CD4-positive, alpha-beta T cell treated with Interleukin-15 for 4 hours (primary cell): ENCODE measurements around the gene ARMC12.
A peak's percentile ranks its signal among the peaks of the same experiment; 100 is the strongest.
"Not testable (repeated sequence)": the region's sequence is repeated elsewhere in the genome, so short reads cannot be mapped to it uniquely, and the experiment has no call there.

Experiments used
- DNase-seq: peaks from one replicate; pipeline ENCODE4 v3.0.0-alpha.2; 2020; ENCODE audit warnings: low spot score

ARMC12 gene

GRCh38 chr6:35736982-35737412, at the start of gene ARMC12:
ARMC12 (plus strand) TSS chr6:35737032; CDS start chr6:35737109, 77 bp downstream.
- no peak for DNase-seq

- peak; percentile 47 for DNase-seq
These were observed 48.9 kb upstream of the ARMC12 start for GRCh38 chr6:35687658-35688604.

GRCh38 chr6:35688605-35689322, 48.1 kb upstream of the ARMC12 start, which contains the start of gene FKBP5:
FKBP5 (minus strand) TSS chr6:35688915; CDS start chr6:35642824, 46,091 bp downstream.
- DNase-seq, result peak; percentile 84

- not testable (repeated sequence) for DNase-seq
These were observed 46.8 kb upstream of the ARMC12 start for GRCh38 chr6:35690006-35690405.

- no peak for DNase-seq
These were observed 46.3 kb upstream of the ARMC12 start for GRCh38 chr6:35690484-35690883.

GRCh38 chr6:35691027-35691824, 45.6 kb upstream of the ARMC12 start:
- no peak for DNase-seq

- no peak for DNase-seq
These were observed 42.4 kb upstream of the ARMC12 start for GRCh38 chr6:35694462-35694861.

GRCh38 chr6:35698430-35698829, 38.4 kb upstream of the ARMC12 start:
- DNase-seq, result not testable (repeated sequence)

- no peak for DNase-seq
These were observed 38.0 kb upstream of the ARMC12 start for GRCh38 chr6:35698858-35699257.

- DNase-seq, result no peak
These were observed 33.3 kb upstream of the ARMC12 start for GRCh38 chr6:35703554-35703953.

GRCh38 chr6:35706468-35706867, 30.4 kb upstream of the ARMC12 start:
- DNase-seq, result no peak

- no peak for DNase-seq
These were observed 29.0 kb upstream of the ARMC12 start for GRCh38 chr6:35707714-35708407.

GRCh38 chr6:35708585-35708984, 28.2 kb upstream of the ARMC12 start:
- no peak for DNase-seq

GRCh38 chr6:35710241-35710847, 26.5 kb upstream of the ARMC12 start:
- DNase-seq, result no peak

GRCh38 chr6:35711731-35712130, 25.1 kb upstream of the ARMC12 start:
- no peak for DNase-seq

- DNase-seq, result no peak
These were observed 23.6 kb upstream of the ARMC12 start for GRCh38 chr6:35713006-35713767.

- DNase-seq, result no peak
These were observed 20.0 kb upstream of the ARMC12 start for GRCh38 chr6:35716798-35717197.

GRCh38 chr6:35717449-35718374, 19.1 kb upstream of the ARMC12 start:
- no peak for DNase-seq

GRCh38 chr6:35718375-35718736, 18.5 kb upstream of the ARMC12 start:
- DNase-seq, result no peak
